HEK293 (cell line): ENCODE data around the gene ABTB2.

Source experiments
- CTCF ChIA-PET: fragments of 350-600 bp; formaldehyde crosslinking; extraction: SDS; loops from one replicate; lab custom pipeline; 2021; ENCODE audit warnings: antibody characterized with exemption; lab: Yijun Ruan, JAX
- POLR2A ChIA-PET: fragments of 300-600 bp; formaldehyde crosslinking; extraction: SDS; loops from one replicate; lab custom pipeline; 2020; ENCODE audit warnings: antibody characterized with exemption, inconsistent platforms; lab: Yijun Ruan, JAX
- H3K27ac ChIP-seq: fragments of 200-500 bp; sonication (Bioruptor generic); 2 replicates; pipeline ENCODE4 v1.5.1; 2014; ENCODE audit warnings: low read depth, low read length, control low read depth, inconsistent platforms; ENCODE audit errors: extremely low read depth
- H3K36me3 ChIP-seq, 2 experiments: fragments of 200-500 bp in 1 of 2; sonication (Bioruptor generic) in 1 of 2; 1 replicate in 1 of 2; 2 replicates in 1 of 2; pipeline ENCODE4 v1.5.1; 2014 to 2017; ENCODE audit warnings: inconsistent platforms in 2 of 2, low read length in 2 of 2; ENCODE audit not compliant: control insufficient read depth in 2 of 2, insufficient read depth in 1 of 2
- H3K4me1 ChIP-seq: fragments of 200-500 bp; sonication (Bioruptor generic); 2 replicates; pipeline ENCODE4 v1.5.1; 2014; ENCODE audit warnings: mild to moderate bottlenecking, low read length, inconsistent platforms; ENCODE audit not compliant: control insufficient read depth, insufficient read depth
- H3K4me3 ChIP-seq: 2 replicates; pipeline ENCODE4 v1.5.1; 2011; ENCODE audit warnings: low read depth, mild to moderate bottlenecking, control low read depth, low read length, moderate library complexity
- H3K9me3 ChIP-seq: fragments of 200-500 bp; sonication (Bioruptor generic); 2 replicates; pipeline ENCODE4 v1.5.1; 2014; ENCODE audit warnings: low read depth, low read length, inconsistent platforms; ENCODE audit not compliant: control insufficient read depth, insufficient read depth
- BCL11A ChIP-seq: fragments of 450-650 bp; formaldehyde crosslinking; IDR thresholded peaks from 2 replicates; pipeline ENCODE4 v1.5.1; 2016; ENCODE audit warnings: low read depth, missing biosample characterization, missing genetic modification characterization
- KLF16 ChIP-seq: fragments of 450-650 bp; formaldehyde crosslinking; IDR thresholded peaks from 2 replicates; pipeline ENCODE4 v1.5.1; 2017; ENCODE audit warnings: missing biosample characterization, missing genetic modification characterization
- MYNN ChIP-seq: fragments of 450-650 bp; formaldehyde crosslinking; IDR thresholded peaks from 2 replicates; pipeline ENCODE4 v1.5.1; 2016; ENCODE audit warnings: missing biosample characterization, missing genetic modification characterization, borderline replicate concordance
- SCRT1 ChIP-seq: fragments of 450-650 bp; formaldehyde crosslinking; IDR thresholded peaks from 2 replicates; pipeline ENCODE4 v1.5.1; 2016; ENCODE audit warnings: missing biosample characterization, missing genetic modification characterization, borderline replicate concordance
- TRIM28 ChIP-seq: IDR thresholded peaks from 2 replicates; pipeline ENCODE4 v1.6.1; 2011; ENCODE audit warnings: low read length, control low read depth, borderline replicate concordance
- WT1 ChIP-seq: fragments of 450-650 bp; formaldehyde crosslinking; IDR thresholded peaks from 2 replicates; pipeline ENCODE4 v1.5.1; 2016; ENCODE audit warnings: missing biosample characterization, missing genetic modification characterization
- ZBTB21 ChIP-seq: fragments of 450-650 bp; formaldehyde crosslinking; IDR thresholded peaks from 2 replicates; pipeline ENCODE4 v1.5.1; 2017; ENCODE audit warnings: missing biosample characterization, missing genetic modification characterization
- ZFP3 ChIP-seq: fragments of 450-650 bp; formaldehyde crosslinking; IDR thresholded peaks from 2 replicates; pipeline ENCODE4 v1.5.1; 2016; ENCODE audit warnings: low read depth, missing biosample characterization, missing genetic modification characterization
- ZNF146 ChIP-seq: fragments of 450-650 bp; formaldehyde crosslinking; IDR thresholded peaks from 2 replicates; pipeline ENCODE4 v1.5.1; 2016; ENCODE audit warnings: missing biosample characterization, missing genetic modification characterization
- ZNF155 ChIP-seq: fragments of 450-650 bp; formaldehyde crosslinking; IDR thresholded peaks from 2 replicates; pipeline ENCODE4 v1.5.1; 2016; ENCODE audit warnings: missing biosample characterization, missing genetic modification characterization
- ZNF248 ChIP-seq: fragments of 450-650 bp; formaldehyde crosslinking; IDR thresholded peaks from 2 replicates; pipeline ENCODE4 v1.5.1; 2017; ENCODE audit warnings: missing biosample characterization, missing genetic modification characterization
- ZNF266 ChIP-seq: fragments of 450-650 bp; formaldehyde crosslinking; IDR thresholded peaks from 2 replicates; pipeline ENCODE4 v1.5.1; 2016; ENCODE audit warnings: missing biosample characterization, missing genetic modification characterization, low read depth
- ZNF335 ChIP-seq: fragments of 450-650 bp; formaldehyde crosslinking; conservative IDR thresholded peaks from 2 replicates; pipeline ENCODE4 v1.5.1; 2016; ENCODE audit warnings: missing biosample characterization, missing genetic modification characterization
- ZNF394 ChIP-seq: fragments of 450-650 bp; formaldehyde crosslinking; IDR thresholded peaks from 2 replicates; pipeline ENCODE4 v1.5.1; 2016; ENCODE audit warnings: missing biosample characterization, missing genetic modification characterization, mild to moderate bottlenecking, moderate library complexity, borderline replicate concordance
- ZNF404 ChIP-seq: fragments of 450-650 bp; formaldehyde crosslinking; IDR thresholded peaks from 2 replicates; pipeline ENCODE4 v1.5.1; 2017; ENCODE audit warnings: missing biosample characterization, missing genetic modification characterization
- ZNF561 ChIP-seq: fragments of 450-650 bp; IDR thresholded peaks from 2 replicates; pipeline ENCODE4 v1.5.1; 2018; ENCODE audit warnings: missing biosample characterization, missing genetic modification characterization, borderline replicate concordance
- ZNF585B ChIP-seq: fragments of 450-650 bp; formaldehyde crosslinking; IDR thresholded peaks from 2 replicates; pipeline ENCODE4 v1.5.1; 2016; ENCODE audit warnings: missing biosample characterization, missing genetic modification characterization
- ZNF600 ChIP-seq: fragments of 450-650 bp; formaldehyde crosslinking; IDR thresholded peaks from 2 replicates; pipeline ENCODE4 v1.5.1; 2016; ENCODE audit warnings: missing biosample characterization, missing genetic modification characterization
- ZNF623 ChIP-seq: fragments of 450-650 bp; formaldehyde crosslinking; IDR thresholded peaks from 2 replicates; pipeline ENCODE4 v1.5.1; 2016; ENCODE audit warnings: missing biosample characterization, missing genetic modification characterization
- ZNF658 ChIP-seq: fragments of 450-650 bp; formaldehyde crosslinking; IDR thresholded peaks from 2 replicates; pipeline ENCODE4; 2016; ENCODE audit warnings: missing biosample characterization, missing genetic modification characterization
- ZNF660 ChIP-seq: fragments of 450-650 bp; IDR thresholded peaks from 2 replicates; pipeline ENCODE4 v1.5.1; 2018; ENCODE audit warnings: missing biosample characterization, mild to moderate bottlenecking, missing genetic modification characterization
- ZNF747 ChIP-seq: fragments of 450-650 bp; formaldehyde crosslinking; IDR thresholded peaks from 2 replicates; pipeline ENCODE4 v1.5.1; 2016; ENCODE audit warnings: missing biosample characterization, missing genetic modification characterization
- ZNF777 ChIP-seq: fragments of 450-650 bp; formaldehyde crosslinking; IDR thresholded peaks from 2 replicates; pipeline ENCODE4 v1.5.1; 2017; ENCODE audit warnings: missing biosample characterization, missing genetic modification characterization, borderline replicate concordance
- ZNF843 ChIP-seq: fragments of 450-650 bp; formaldehyde crosslinking; IDR thresholded peaks from 2 replicates; pipeline ENCODE4 v1.5.1; 2016; ENCODE audit warnings: missing biosample characterization, missing genetic modification characterization
- TF ChIP-seq, protein P1 (sequence below): fragments of 450-650 bp; formaldehyde crosslinking; IDR thresholded peaks from 2 replicates; pipeline ENCODE4 v1.5.1; 2017; ENCODE audit warnings: missing biosample characterization, missing genetic modification characterization
- TF ChIP-seq, protein P2 (sequence below): fragments of 450-650 bp; formaldehyde crosslinking; IDR thresholded peaks from 2 replicates; pipeline ENCODE4 v1.5.1; 2016; ENCODE audit warnings: missing biosample characterization, missing genetic modification characterization
- TF ChIP-seq, protein P3 (sequence below): fragments of 450-650 bp; formaldehyde crosslinking; IDR thresholded peaks from 2 replicates; pipeline ENCODE4 v1.5.1; 2016; ENCODE audit warnings: missing biosample characterization, missing genetic modification characterization

ABTB2 gene

DNA sequence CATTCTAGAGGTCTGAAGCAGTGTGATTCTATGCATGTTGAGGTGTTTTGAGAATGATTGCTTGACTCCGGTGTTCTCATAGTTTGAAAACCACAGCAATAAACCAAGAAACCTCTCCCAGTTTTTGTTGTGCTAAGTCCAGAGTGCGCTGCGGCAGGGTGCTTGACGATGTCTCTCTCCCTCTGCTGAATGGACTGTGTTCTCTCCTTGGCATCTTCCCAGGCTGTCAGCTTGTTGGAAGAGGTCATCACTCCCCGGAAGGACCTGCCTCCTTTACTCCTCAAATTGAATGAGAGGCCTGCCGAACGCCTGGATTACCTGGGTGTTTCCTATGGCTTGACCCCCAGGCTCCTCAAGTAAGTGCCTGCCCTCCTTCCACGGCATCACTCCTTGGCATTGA, 221.4 kb downstream of the ABTB2 start (continued):
- TF ChIP-seq ZNF146 (tag by site-specific recombination): no peak
- no peak for TF ChIP-seq WT1 (tag by site-specific recombination)
- no peak for TF ChIP-seq ZNF394
- no peak for TF ChIP-seq ZNF843
- TF ChIP-seq, protein P1, sequence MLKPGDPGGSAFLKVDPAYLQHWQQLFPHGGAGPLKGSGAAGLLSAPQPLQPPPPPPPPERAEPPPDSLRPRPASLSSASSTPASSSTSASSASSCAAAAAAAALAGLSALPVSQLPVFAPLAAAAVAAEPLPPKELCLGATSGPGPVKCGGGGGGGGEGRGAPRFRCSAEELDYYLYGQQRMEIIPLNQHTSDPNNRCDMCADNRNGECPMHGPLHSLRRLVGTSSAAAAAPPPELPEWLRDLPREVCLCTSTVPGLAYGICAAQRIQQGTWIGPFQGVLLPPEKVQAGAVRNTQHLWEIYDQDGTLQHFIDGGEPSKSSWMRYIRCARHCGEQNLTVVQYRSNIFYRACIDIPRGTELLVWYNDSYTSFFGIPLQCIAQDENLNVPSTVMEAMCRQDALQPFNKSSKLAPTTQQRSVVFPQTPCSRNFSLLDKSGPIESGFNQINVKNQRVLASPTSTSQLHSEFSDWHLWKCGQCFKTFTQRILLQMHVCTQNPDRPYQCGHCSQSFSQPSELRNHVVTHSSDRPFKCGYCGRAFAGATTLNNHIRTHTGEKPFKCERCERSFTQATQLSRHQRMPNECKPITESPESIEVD (tag by site-specific recombination): no peak
- TF ChIP-seq, protein P2, sequence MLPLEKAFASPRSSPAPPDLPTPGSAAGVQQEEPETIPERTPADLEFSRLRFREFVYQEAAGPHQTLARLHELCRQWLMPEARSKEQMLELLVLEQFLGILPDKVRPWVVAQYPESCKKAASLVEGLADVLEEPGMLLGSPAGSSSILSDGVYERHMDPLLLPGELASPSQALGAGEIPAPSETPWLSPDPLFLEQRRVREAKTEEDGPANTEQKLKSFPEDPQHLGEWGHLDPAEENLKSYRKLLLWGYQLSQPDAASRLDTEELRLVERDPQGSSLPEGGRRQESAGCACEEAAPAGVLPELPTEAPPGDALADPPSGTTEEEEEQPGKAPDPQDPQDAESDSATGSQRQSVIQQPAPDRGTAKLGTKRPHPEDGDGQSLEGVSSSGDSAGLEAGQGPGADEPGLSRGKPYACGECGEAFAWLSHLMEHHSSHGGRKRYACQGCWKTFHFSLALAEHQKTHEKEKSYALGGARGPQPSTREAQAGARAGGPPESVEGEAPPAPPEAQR (tag by site-specific recombination): no peak
- TF ChIP-seq ZNF155 (tag by site-specific recombination): no peak
- no peak for TF ChIP-seq ZFP3
- no peak for TF ChIP-seq ZNF777

DNA sequence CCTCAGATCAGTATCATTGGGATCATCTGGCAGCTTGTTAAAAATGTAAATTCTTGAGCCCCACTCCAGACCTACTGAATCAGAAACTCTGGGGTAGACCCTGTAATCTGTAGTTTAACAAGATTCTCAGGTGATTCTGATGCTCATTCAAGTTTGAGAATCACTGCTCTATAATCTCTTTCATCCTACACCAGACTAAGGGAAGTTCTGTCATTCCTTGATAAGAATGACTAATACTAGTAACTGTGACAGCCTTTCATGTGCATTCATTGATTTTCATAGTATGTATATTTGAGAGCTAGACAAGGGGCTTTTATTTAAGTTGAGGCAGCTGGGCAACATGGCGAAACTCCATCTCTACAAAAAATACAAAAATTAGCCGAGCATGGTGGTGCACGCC, 222.4 kb downstream of the ABTB2 start:
- TF ChIP-seq, protein P3, sequence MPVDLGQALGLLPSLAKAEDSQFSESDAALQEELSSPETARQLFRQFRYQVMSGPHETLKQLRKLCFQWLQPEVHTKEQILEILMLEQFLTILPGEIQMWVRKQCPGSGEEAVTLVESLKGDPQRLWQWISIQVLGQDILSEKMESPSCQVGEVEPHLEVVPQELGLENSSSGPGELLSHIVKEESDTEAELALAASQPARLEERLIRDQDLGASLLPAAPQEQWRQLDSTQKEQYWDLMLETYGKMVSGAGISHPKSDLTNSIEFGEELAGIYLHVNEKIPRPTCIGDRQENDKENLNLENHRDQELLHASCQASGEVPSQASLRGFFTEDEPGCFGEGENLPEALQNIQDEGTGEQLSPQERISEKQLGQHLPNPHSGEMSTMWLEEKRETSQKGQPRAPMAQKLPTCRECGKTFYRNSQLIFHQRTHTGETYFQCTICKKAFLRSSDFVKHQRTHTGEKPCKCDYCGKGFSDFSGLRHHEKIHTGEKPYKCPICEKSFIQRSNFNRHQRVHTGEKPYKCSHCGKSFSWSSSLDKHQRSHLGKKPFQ: no peak
- no peak for TF ChIP-seq ZNF623 (tag by site-specific recombination)
- TF ChIP-seq ZNF658 (tag by site-specific recombination): no peak
- no peak for TF ChIP-seq ZNF561 (tag by site-specific recombination)
- TF ChIP-seq ZNF404: no peak
- no peak for TF ChIP-seq ZNF248
- TF ChIP-seq TRIM28: no peak
- no peak for TF ChIP-seq ZNF600 (tag by site-specific recombination)
- no peak for TF ChIP-seq MYNN (tag by site-specific recombination)
- no peak for TF ChIP-seq SCRT1
- TF ChIP-seq BCL11A (tag by site-specific recombination): no peak
- no peak for TF ChIP-seq ZNF747 (tag by site-specific recombination)
- no peak for TF ChIP-seq ZNF146 (tag by site-specific recombination)
- no peak for TF ChIP-seq ZNF266 (tag by site-specific recombination)
- no peak for TF ChIP-seq ZNF585B
- no peak for TF ChIP-seq WT1 (tag by site-specific recombination)
- TF ChIP-seq KLF16 (tag by site-specific recombination): no peak
- TF ChIP-seq ZNF335 (tag by site-specific recombination): no peak
- TF ChIP-seq ZBTB21 (tag by site-specific recombination): no peak
- no peak for TF ChIP-seq ZNF660 (tag by site-specific recombination)
- Histone ChIP-seq H3K4me1 (no peaks in the 10 kb centered on the region), H3K36me3 (peaks cover 0 to 95% of the 10 kb centered on the region in 2 experiments; a peak in 2 of 3 replicates), H3K9me3 (no peaks in the 10 kb centered on the region), H3K27ac (no peak overlapping the region), H3K4me3 (no peak overlapping the region)
- ChIA-PET POLR2A (no interaction called here), CTCF (interaction anchor here (0.5 to 0.9 kb wide), 2 partner anchors 277 to 357 kb away, joined by 3 to 4 read pairs; no protein-coding TSS in a partner anchor)
